GM12801 (cell line): ENCODE results near the gene SREK1IP1.

ENCODE experiments used
- CTCF ChIP-seq: IDR thresholded peaks from one replicate; pipeline ENCODE4 v1.5.1; 2011; ENCODE audit warnings: control low read depth; ENCODE audit not compliant: insufficient read length; ENCODE audit errors: extremely low read depth

The SREK1IP1 gene

GRCh38 chr5:64765804-64766504, 2.5 kb downstream of the SREK1IP1 start:
- no peak for TF ChIP-seq CTCF

GRCh38 chr5:64763948-64764503, 4.5 kb downstream of the SREK1IP1 start:
- TF ChIP-seq CTCF = no peak

- no peak for TF ChIP-seq CTCF
Observed at GRCh38 chr5:64759960-64760660, 8.4 kb downstream of the SREK1IP1 start.

GRCh38 chr5:64758901-64759300, 9.6 kb downstream of the SREK1IP1 start:
- no peak for TF ChIP-seq CTCF

GRCh38 chr5:64754066-64754465, 14.4 kb downstream of the SREK1IP1 start:
- TF ChIP-seq CTCF = no peak

- no peak for TF ChIP-seq CTCF
Observed at GRCh38 chr5:64749385-64749784, 19.1 kb downstream of the SREK1IP1 start.

GRCh38 chr5:64746446-64746845, 22.0 kb downstream of the SREK1IP1 start:
- TF ChIP-seq CTCF = no peak
